Left lobe of liver (tissue), 2 donors: ENCODE measurements around the gene CCNG2. TPM values are rescaled to one million over a fixed set of nuclear protein-coding genes. Genes with fewer than 3 reads are reported as not detected.

Experiments
- ATAC-seq: fragments of 200-7000 bp; cut with Tn5 transposase; one replicate; pipeline ENCODE4 v1.9.1; 2020; ENCODE audit warnings: mild to moderate bottlenecking, moderate library complexity
- DNase-seq: peaks from one replicate; pipeline ENCODE4 v3.0.0-alpha.2; 2020; ENCODE audit warnings: low spot score
- total RNA-seq: library from RNA; stranded (reverse); gene quantifications from one replicate; pipeline ENCODE4 v1.2.1, GENCODE V29; 2021
- donor health status: DM: no; HTN: no; CAD: no; lungs with moderate emphysema.
- donor health status: DM: no; HTN: yes; CAD: no.

The CCNG2 gene
- total RNA-seq, 1 donor from 2014 or later: 5.3 TPM

GRCh38 chr4:77201343-77201742 lies 44.3 kb downstream of the CCNG2 start:
- no peak for DNase-seq
- no peak for ATAC-seq

GRCh38 chr4:77201857-77202256 lies 44.9 kb downstream of the CCNG2 start:
- ATAC-seq: no peak

GRCh38 chr4:77202491-77202890 lies 45.5 kb downstream of the CCNG2 start:
- no peak for ATAC-seq
- no peak for DNase-seq

More at GRCh38 chr4:77201857-77202256, 44.9 kb downstream of the CCNG2 start:
- DNase-seq: no peak

GRCh38 chr4:77203380-77204197 lies 46.6 kb downstream of the CCNG2 start:
- ATAC-seq: peak; percentile 87
- DNase-seq: peak; percentile 58

- DNase-seq (no peak), ATAC-seq (no peak)
Measured at GRCh38 chr4:77204621-77205020, 47.6 kb downstream of the CCNG2 start.

GRCh38 chr4:77209012-77209411 lies 52.0 kb downstream of the CCNG2 start:
- ATAC-seq (no peak), DNase-seq (no peak)

GRCh38 chr4:77209936-77210335 lies 52.9 kb downstream of the CCNG2 start:
- ATAC-seq: no peak
- DNase-seq: no peak

GRCh38 chr4:77215107-77215506 lies 58.1 kb downstream of the CCNG2 start:
- DNase-seq (no peak), ATAC-seq (no peak)

- DNase-seq (no peak), ATAC-seq (no peak)
Measured at GRCh38 chr4:77217526-77217925, 60.5 kb downstream of the CCNG2 start.

- DNase-seq (no peak), ATAC-seq (no peak)
Measured at GRCh38 chr4:77219266-77219665, 62.3 kb downstream of the CCNG2 start.

Other genes starting within 250 kb of the CCNG2 start
- 37.2 TPM for gene SEPTIN11, start 207.5 kb upstream of the CCNG2 start, total RNA-seq
- 56.4 TPM for gene CCNI, start 81.2 kb upstream of the CCNG2 start, total RNA-seq